ENCODE results near the gene TP63.

The TP63 gene

GRCh38 chr3:189824629-189825312 is 193.6 kb downstream of the TP63 start:
- no peak for DNase-seq

- DNase-seq: no peak
Measured at GRCh38 chr3:189826566-189826965, 195.4 kb downstream of the TP63 start.

- DNase-seq: no peak
Measured at GRCh38 chr3:189827108-189827507, 195.9 kb downstream of the TP63 start.

- DNase-seq: no peak
Measured at GRCh38 chr3:189830401-189830800, 199.2 kb downstream of the TP63 start.

GRCh38 chr3:189833266-189833665 is 202.1 kb downstream of the TP63 start:
- DNase-seq: no peak

GRCh38 chr3:189833996-189834395 is 202.8 kb downstream of the TP63 start:
- DNase-seq: no peak

GRCh38 chr3:189834462-189834861 is 203.3 kb downstream of the TP63 start:
- no peak for DNase-seq

- DNase-seq: no peak
Measured at GRCh38 chr3:189836795-189837194, 205.6 kb downstream of the TP63 start.

- no peak for DNase-seq
Measured at GRCh38 chr3:189838291-189838690, 207.1 kb downstream of the TP63 start.

- DNase-seq: no peak
Measured at GRCh38 chr3:189839576-189839975, 208.4 kb downstream of the TP63 start.

- DNase-seq: no peak
Measured at GRCh38 chr3:189841473-189842205, 210.4 kb downstream of the TP63 start.

GRCh38 chr3:189842681-189843602 is 211.8 kb downstream of the TP63 start:
- no peak for DNase-seq

GRCh38 chr3:189845069-189845468 is 213.9 kb downstream of the TP63 start:
- DNase-seq: no peak

GRCh38 chr3:189848395-189849040 is 217.3 kb downstream of the TP63 start:
- no peak for DNase-seq

GRCh38 chr3:189849262-189849661 is 218.1 kb downstream of the TP63 start:
- DNase-seq: no peak

GRCh38 chr3:189851682-189852081 is 220.5 kb downstream of the TP63 start:
- no peak for DNase-seq

GRCh38 chr3:189853906-189854305 is 222.7 kb downstream of the TP63 start:
- DNase-seq: no peak

- no peak for DNase-seq
Measured at GRCh38 chr3:189860296-189860695, 229.1 kb downstream of the TP63 start.

- DNase-seq: no peak
Measured at GRCh38 chr3:189862385-189862998, 231.3 kb downstream of the TP63 start.

GRCh38 chr3:189863031-189863430 is 231.8 kb downstream of the TP63 start:
- DNase-seq: no peak

- DNase-seq: no peak
Measured at GRCh38 chr3:189868061-189868460, 236.9 kb downstream of the TP63 start.

GRCh38 chr3:189869165-189869564 is 238.0 kb downstream of the TP63 start:
- DNase-seq: no peak
